Mesothelial cell of epicardium (in vitro differentiated cells): ENCODE measurements around the gene LDLRAD4. TPM values are rescaled to one million over a fixed set of nuclear protein-coding genes. Genes with fewer than 3 reads are reported as not detected.

Experiments
- DNase-seq, 2 experiments: peaks; one replicate each; pipeline ENCODE4 v3.0.0; 2021; ENCODE audit warnings: low spot score in 2 of 2; ENCODE audit not compliant: unreplicated experiment in 2 of 2
- H3K27ac Mint-ChIP-seq: 2 replicates; pipeline ENCODE4 v1.8.0; 2021; ENCODE audit warnings: mixed read lengths
- H3K27me3 Mint-ChIP-seq: 2 replicates; pipeline ENCODE4 v1.8.0; 2021; ENCODE audit warnings: low read depth, mixed read lengths
- H3K36me3 Mint-ChIP-seq: 2 replicates; pipeline ENCODE4 v1.8.0; 2021; ENCODE audit warnings: mixed read lengths
- H3K4me1 Mint-ChIP-seq: 2 replicates; pipeline ENCODE4 v1.8.0; 2021; ENCODE audit warnings: mixed read lengths
- H3K4me3 Mint-ChIP-seq: 2 replicates; pipeline ENCODE4 v1.8.0; 2021; ENCODE audit warnings: mild to moderate bottlenecking, moderate library complexity, mixed read lengths
- H3K9me3 Mint-ChIP-seq: 2 replicates; pipeline ENCODE4 v1.8.0; 2021; ENCODE audit warnings: mixed read lengths
- total RNA-seq: library from RNA; stranded (reverse); gene quantifications from 3 replicates; pipeline ENCODE4 v1.2.1, GENCODE V29; 2021
- TF ChIP-seq, protein P1 (sequence below): fragments of 200-600 bp; sonication (generic); IDR thresholded peaks from one replicate; pipeline ENCODE4 v1.5.0; 2021; ENCODE audit warnings: antibody characterized with exemption; ENCODE audit not compliant: unreplicated experiment

The LDLRAD4 gene
- total RNA-seq, 1 donor from 2014 or later, result 29.7 TPM

DNA sequence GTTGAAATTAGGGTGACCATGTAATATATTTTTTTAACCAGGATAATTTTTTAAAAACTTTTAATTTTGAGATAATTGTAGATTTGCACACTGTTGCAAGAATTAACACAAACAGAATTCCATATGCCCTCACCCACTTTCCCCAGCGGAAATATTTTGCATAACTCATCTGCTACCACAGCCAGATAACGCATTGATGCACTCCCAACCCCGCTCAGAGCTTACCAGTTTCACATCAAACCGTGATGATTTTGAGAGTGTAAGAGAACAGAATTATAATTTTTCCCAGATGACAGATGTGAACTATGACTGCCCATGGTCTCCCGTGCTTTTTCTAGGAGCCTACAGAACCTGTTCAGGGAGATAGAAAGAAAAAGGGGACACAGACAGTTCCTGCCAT is 35.2 kb upstream of the LDLRAD4 start:
- no peak overlapping the region for H3K4me3 Mint-ChIP-seq
- no peaks in the 10 kb centered on the region for H3K9me3 Mint-ChIP-seq
- no peaks in the 10 kb centered on the region for H3K36me3 Mint-ChIP-seq
- no peak for DNase-seq
- TF ChIP-seq, protein P1, sequence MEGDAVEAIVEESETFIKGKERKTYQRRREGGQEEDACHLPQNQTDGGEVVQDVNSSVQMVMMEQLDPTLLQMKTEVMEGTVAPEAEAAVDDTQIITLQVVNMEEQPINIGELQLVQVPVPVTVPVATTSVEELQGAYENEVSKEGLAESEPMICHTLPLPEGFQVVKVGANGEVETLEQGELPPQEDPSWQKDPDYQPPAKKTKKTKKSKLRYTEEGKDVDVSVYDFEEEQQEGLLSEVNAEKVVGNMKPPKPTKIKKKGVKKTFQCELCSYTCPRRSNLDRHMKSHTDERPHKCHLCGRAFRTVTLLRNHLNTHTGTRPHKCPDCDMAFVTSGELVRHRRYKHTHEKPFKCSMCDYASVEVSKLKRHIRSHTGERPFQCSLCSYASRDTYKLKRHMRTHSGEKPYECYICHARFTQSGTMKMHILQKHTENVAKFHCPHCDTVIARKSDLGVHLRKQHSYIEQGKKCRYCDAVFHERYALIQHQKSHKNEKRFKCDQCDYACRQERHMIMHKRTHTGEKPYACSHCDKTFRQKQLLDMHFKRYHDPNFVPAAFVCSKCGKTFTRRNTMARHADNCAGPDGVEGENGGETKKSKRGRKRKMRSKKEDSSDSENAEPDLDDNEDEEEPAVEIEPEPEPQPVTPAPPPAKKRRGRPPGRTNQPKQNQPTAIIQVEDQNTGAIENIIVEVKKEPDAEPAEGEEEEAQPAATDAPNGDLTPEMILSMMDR, result no peak
- no peak overlapping the region for H3K27ac Mint-ChIP-seq
- no peaks in the 10 kb centered on the region for H3K27me3 Mint-ChIP-seq
- peaks cover 2% of the 10 kb centered on the region for H3K4me1 Mint-ChIP-seq

DNA sequence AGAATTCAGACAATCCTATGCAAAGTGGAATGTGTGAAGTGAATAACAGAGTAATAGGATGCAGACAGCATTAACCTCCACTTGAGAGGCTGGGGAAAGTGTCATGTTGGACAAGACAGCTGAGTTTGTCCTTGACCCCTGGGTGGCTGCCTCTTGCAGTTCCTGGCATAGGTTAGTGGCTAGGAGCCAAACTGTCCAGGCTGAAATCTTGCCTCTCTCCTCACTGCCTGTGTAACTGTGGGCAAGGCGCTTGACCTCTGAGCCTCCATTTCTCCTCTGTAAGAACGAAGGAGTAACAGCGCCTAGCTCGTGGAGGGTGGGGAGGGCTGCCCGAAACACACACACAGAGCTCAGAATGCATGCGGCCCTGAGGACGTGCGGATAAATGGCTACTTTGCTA is 34.8 kb upstream of the LDLRAD4 start:
- no peaks in the 10 kb centered on the region for H3K27me3 Mint-ChIP-seq
- DNase-seq, result no peak
- no peaks in the 10 kb centered on the region for H3K9me3 Mint-ChIP-seq
- peaks cover 2% of the 10 kb centered on the region for H3K4me1 Mint-ChIP-seq
- no peaks in the 10 kb centered on the region for H3K36me3 Mint-ChIP-seq
- no peak overlapping the region for H3K27ac Mint-ChIP-seq
- TF ChIP-seq, protein P1, result no peak
- no peak overlapping the region for H3K4me3 Mint-ChIP-seq

DNA sequence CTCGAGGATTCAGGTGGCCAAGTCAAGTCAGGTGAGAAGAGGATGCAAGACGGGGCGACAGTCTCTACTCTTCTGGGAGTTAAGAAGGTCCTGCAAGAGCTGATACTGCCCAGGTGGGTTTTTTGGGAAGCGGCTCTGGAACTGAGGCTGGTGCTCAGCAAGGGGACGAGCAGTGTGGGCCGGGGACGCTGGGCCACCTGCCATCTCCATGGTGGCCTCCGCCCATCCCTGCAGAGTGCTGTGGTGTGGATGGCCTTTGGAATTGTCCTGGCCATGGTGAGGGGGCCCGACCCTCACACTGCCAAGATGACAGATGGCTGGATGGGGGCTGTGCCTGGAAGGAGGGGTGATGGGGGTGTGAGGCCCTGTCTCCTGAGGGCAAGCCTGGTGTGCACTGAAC is 34.2 kb upstream of the LDLRAD4 start:
- H3K36me3 Mint-ChIP-seq, result no peaks in the 10 kb centered on the region
- no peak for DNase-seq
- TF ChIP-seq, protein P1, result no peak
- peaks cover 2% of the 10 kb centered on the region for H3K4me1 Mint-ChIP-seq
- no peaks in the 10 kb centered on the region for H3K9me3 Mint-ChIP-seq
- no peaks in the 10 kb centered on the region for H3K27me3 Mint-ChIP-seq
- no peak overlapping the region for H3K4me3 Mint-ChIP-seq
- no peak overlapping the region for H3K27ac Mint-ChIP-seq

DNA sequence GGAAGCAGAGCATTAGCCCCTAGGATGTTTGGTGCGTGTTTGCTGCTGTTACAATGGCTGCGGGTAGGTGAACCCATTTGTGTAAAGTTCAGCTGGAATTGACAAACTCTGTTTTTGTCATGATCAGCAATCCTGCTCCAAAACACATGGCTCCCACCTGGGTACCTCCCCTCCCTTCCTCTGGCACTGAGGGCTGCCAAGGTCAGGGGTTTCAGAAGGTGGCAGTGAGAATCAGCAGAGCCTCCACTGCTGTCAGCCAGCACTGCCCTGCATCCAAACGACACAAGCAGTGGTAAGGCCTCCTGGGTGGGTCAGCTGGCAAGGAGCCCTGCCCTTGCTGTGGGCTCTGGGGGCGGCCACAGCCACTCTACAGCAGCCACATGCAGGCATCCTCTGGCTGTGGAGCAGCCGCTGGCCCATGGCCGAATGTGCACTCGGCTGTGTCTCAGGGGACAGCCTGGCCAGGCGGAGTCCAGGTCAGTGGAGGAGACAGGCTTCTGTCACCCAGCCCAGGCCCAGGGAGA is 32.8 kb upstream of the LDLRAD4 start:
- Mint-ChIP-seq H3K9me3 (no peaks in the 10 kb centered on the region), H3K27me3 (no peaks in the 10 kb centered on the region), H3K4me1 (peaks cover 2% of the 10 kb centered on the region), H3K4me3 (no peak overlapping the region), H3K36me3 (no peaks in the 10 kb centered on the region), H3K27ac (no peak overlapping the region)
- DNase-seq, result no peak
- TF ChIP-seq, protein P1, result no peak

DNA sequence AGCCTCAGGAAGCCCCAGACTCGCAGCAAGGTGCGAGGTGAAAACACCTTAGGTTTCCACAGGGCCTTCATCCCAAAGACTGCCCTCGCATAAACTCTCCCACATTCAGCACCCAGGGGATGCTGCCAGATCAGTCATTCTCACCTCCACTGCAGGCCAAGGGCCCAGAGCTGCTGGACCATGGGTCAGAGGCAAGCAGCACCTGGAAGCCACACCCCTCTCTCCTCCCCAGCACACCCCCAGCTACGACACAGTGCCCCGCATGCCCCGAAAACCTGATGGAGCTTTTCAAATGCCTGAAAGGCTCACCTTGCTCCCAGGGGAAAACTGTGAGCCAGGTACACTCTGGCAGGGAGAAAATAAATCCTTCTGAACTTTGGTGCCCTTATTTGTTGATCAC is 31.9 kb upstream of the LDLRAD4 start:
- no peak for DNase-seq
- Mint-ChIP-seq H3K4me1 (peaks cover 7% of the 10 kb centered on the region), H3K4me3 (no peak overlapping the region), H3K9me3 (no peaks in the 10 kb centered on the region), H3K27ac (no peak overlapping the region), H3K27me3 (no peaks in the 10 kb centered on the region), H3K36me3 (no peaks in the 10 kb centered on the region)
- TF ChIP-seq, protein P1, result no peak

DNA sequence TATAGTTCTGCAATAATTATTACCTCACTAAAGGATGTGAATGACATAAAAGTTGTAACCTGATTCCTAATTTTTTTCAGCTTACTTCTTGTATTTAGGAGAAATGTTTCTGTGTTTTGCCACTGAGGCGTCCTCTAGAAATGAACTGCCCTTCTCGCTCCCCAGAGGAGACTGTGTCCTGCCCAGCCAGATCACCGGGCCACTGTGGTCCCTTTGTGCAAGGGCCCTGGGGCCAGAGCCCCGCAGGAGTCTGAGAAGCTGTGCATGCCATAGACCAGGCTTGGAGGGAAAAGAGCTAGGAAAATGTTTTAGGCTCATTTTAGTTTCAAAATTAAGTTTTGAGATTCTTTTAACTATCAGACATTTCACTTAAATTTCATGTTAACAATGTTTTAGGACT is 31.1 kb upstream of the LDLRAD4 start:
- Mint-ChIP-seq H3K36me3 (no peaks in the 10 kb centered on the region), H3K27ac (no peak overlapping the region), H3K27me3 (no peaks in the 10 kb centered on the region), H3K4me3 (no peak overlapping the region), H3K9me3 (no peaks in the 10 kb centered on the region), H3K4me1 (peaks cover 10% of the 10 kb centered on the region)
- DNase-seq, result no peak
- TF ChIP-seq, protein P1, result no peak
